ENCODE results near the gene ORC1.

The ORC1 gene

DNA sequence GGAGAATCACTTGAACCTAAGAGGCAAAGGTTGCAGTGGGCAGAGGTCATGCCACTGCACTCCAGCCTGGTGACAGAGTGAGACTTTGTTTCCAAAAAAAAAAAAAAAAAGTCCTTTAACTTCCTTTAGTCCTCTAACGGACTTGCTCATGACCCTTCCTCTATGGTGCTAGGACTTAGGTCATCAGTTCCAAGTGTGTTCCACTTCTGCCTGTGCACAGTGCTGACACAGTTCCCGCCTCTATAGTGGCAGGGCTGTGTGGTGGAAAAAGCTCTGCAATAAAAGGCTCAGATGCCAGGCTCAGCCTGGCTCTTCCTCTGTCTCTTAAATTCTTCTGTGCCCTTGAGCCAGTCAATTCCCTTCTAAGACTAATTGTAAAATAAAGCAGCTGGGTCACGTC is 60.2 kb downstream of the ORC1 start:
- in situ Hi-C loops (cut with MboI; ENCODE audit: low pct_unique_long_range_greater_than_20kb, low sequenced_read_pairs, unreplicated experiment): no loop called here
- TF ChIP-seq, protein P1, sequence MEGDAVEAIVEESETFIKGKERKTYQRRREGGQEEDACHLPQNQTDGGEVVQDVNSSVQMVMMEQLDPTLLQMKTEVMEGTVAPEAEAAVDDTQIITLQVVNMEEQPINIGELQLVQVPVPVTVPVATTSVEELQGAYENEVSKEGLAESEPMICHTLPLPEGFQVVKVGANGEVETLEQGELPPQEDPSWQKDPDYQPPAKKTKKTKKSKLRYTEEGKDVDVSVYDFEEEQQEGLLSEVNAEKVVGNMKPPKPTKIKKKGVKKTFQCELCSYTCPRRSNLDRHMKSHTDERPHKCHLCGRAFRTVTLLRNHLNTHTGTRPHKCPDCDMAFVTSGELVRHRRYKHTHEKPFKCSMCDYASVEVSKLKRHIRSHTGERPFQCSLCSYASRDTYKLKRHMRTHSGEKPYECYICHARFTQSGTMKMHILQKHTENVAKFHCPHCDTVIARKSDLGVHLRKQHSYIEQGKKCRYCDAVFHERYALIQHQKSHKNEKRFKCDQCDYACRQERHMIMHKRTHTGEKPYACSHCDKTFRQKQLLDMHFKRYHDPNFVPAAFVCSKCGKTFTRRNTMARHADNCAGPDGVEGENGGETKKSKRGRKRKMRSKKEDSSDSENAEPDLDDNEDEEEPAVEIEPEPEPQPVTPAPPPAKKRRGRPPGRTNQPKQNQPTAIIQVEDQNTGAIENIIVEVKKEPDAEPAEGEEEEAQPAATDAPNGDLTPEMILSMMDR (IDR thresholded peaks at IDR 0.05; ENCODE audit: extremely low read depth, insufficient read depth, missing control alignments): no peak
- no peak for DNase-seq (ENCODE audit: low spot score)

DNA sequence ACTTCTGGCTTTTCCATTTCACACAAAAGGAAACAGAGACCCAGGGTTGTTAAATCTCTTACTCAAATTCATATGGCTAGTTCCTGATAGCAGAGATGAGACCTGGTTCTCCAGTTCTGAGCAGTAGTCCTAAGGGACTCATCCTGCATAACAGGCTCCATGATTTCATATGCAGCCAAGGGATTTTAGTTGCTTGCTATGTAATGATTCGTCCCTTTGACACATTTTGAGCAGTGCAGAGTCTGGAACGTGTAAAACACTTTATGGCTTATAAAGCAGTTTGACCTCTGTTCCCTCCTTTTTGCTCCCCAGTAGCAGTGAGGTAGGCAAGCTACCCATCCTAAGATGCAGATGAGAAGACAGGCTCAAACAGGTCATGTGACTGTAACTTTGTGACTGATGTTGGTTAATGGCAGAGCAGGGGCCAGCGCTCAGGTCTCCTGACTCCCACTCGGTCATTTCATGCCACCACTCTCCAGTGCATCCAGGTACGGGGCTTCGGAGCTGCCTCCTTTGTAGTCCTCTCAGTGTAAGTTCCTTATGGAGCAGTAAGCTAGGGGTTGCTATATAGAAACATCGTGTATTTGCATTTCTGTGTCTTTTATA is 62.5 kb downstream of the ORC1 start:
- in situ Hi-C loops (cut with MboI; ENCODE audit: low pct_unique_long_range_greater_than_20kb, low sequenced_read_pairs, unreplicated experiment): no loop called here
- TF ChIP-seq, protein P1 (IDR thresholded peaks at IDR 0.05; ENCODE audit: extremely low read depth, insufficient read depth, missing control alignments): no peak
- no peak for DNase-seq (ENCODE audit: low spot score)

DNA sequence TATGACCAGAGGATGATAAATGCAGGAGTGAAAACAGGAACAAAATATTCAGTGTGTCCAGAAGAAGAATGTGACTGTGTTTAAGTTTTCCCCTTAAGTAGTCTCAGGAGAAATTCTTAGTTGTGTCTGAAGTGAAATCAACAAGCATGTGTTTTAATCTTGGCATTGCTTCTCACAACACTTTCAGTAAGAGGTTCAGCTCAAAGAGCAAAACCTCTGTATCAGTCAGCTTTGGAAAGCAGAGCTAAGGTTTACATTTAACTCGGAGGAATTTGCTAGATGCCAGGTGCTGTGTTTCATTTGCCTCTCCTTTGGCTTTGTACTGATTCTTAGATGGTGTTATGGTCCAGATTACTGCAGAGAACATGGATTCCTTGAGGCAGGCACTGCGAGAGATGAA is 66.8 kb downstream of the ORC1 start:
- no peak for DNase-seq (ENCODE audit: low spot score)
- in situ Hi-C loops (cut with MboI; ENCODE audit: low pct_unique_long_range_greater_than_20kb, low sequenced_read_pairs, unreplicated experiment): no loop called here
- TF ChIP-seq, protein P1 (IDR thresholded peaks at IDR 0.05; ENCODE audit: extremely low read depth, insufficient read depth, missing control alignments): no peak

DNA sequence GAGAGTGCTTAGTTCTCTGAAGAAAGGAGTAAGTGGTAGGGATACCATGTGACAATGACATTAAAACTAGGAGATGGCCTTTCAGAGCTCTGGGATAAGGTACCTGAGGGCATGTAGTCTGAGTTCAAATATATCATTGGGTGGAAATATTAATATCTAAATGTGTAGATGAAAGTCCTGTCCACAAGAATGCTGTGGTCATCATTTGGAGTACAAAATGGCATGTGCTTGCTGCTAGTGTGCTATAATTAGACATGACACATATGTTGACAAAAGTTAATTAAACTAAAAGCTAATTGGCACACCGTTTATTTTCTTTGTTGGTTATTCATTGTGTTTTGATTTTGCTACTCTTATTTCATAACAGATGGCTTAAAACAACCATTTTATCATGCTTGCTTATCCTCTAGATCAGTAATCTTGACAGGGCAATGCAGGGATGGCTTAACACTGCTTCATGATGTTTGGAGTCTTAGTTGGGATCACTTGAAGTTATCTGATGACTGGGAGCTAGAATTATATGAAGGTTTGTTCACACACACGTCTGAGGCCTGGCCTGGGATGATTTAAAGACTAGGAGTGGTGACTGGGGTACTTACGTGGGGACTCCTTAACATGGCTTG is 69.2 kb downstream of the ORC1 start:
- TF ChIP-seq, protein P1 (IDR thresholded peaks at IDR 0.05; ENCODE audit: extremely low read depth, insufficient read depth, missing control alignments): no peak
- no peak for DNase-seq (ENCODE audit: low spot score)
- in situ Hi-C loops (cut with MboI; ENCODE audit: low pct_unique_long_range_greater_than_20kb, low sequenced_read_pairs, unreplicated experiment): no loop called here

DNA sequence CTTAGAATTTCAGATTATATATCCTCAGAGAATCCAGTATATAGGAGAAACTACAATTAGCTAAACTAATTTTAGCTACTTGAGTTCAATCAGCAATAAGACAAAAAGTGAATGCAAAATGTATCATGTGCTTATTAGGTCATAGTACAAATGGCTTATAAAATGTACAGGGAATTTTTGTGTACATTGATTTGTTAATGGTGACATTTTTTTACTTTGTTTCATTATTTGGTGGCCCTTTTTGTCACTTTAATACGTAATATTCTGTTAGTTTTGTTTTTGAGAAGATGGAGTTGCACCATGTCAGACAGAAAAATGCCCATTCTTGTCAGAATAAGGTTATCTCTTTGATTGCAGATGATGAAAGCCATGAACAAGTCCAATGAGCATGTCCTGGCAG is 71.8 kb downstream of the ORC1 start:
- DNase-seq (ENCODE audit: low spot score): no peak
- TF ChIP-seq, protein P1 (IDR thresholded peaks at IDR 0.05; ENCODE audit: extremely low read depth, insufficient read depth, missing control alignments): no peak
- in situ Hi-C loops (cut with MboI; ENCODE audit: low pct_unique_long_range_greater_than_20kb, low sequenced_read_pairs, unreplicated experiment): no loop called here

DNA sequence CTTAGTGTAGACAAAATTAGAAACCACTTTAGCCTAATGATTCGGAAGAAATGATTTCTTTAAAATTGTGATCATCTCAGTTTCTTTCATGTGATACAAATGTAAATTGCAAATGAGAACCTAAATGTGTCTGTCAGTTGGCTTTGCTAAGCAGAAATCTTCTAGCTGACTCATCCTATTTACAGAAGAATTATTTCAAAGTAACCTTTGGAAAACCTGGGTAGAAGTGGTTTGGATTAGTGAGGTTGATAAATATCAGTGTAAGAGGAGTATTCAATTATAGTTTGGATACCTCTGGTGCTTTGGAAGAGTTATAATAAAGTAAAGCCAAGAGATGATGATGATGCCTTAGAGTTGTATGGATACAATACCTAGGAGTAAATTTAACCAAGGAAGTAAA is 75.6 kb downstream of the ORC1 start:
- in situ Hi-C loops (cut with MboI; ENCODE audit: low pct_unique_long_range_greater_than_20kb, low sequenced_read_pairs, unreplicated experiment): no loop called here

More for the DNA sequence above, 75.6 kb downstream of the ORC1 start:
- TF ChIP-seq, protein P1 (IDR thresholded peaks at IDR 0.05; ENCODE audit: extremely low read depth, insufficient read depth, missing control alignments): no peak
- DNase-seq (ENCODE audit: low spot score): no peak

Measured in GM13977 (cell line).